Neural cell (in vitro differentiated cells): ENCODE data around the gene RIPPLY1.

Source experiments
- POLR2AphosphoS5 ChIP-seq: IDR thresholded peaks from 2 replicates; pipeline ENCODE4 v1.6.1; 2012
- TAF1 ChIP-seq: IDR thresholded peaks from 2 replicates; pipeline ENCODE4 v1.6.1; 2012; ENCODE audit warnings: low read depth
- TF ChIP-seq, protein P1 (sequence below): fragments of 450-650 bp; IDR thresholded peaks from 2 replicates; pipeline ENCODE4 v1.5.1; 2014; ENCODE audit warnings: antibody characterized with exemption, mild to moderate bottlenecking, moderate library complexity; ENCODE audit not compliant: poor library complexity, severe bottlenecking

DNA sequence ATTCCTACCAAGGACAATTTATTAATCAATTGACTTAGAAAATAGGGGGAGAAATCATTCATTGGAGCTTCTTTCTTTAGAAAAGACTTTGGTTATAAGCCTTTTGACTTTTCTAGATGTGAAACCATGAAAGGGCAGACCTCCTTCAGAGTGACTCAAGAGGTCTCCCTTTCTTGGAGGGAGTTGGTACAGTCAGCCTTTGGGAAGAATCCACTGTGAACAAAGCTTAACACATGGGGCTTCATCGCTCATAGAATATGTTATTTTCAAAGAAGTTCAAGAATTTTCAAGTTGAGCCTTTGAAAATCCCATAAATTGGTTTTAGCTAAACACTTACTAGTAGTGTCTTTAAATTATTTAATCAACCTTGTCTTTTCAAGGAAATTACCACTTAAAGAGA is 28.0 kb downstream of the RIPPLY1 start:
- TF ChIP-seq POLR2AphosphoS5: no peak
- TF ChIP-seq, protein P1, sequence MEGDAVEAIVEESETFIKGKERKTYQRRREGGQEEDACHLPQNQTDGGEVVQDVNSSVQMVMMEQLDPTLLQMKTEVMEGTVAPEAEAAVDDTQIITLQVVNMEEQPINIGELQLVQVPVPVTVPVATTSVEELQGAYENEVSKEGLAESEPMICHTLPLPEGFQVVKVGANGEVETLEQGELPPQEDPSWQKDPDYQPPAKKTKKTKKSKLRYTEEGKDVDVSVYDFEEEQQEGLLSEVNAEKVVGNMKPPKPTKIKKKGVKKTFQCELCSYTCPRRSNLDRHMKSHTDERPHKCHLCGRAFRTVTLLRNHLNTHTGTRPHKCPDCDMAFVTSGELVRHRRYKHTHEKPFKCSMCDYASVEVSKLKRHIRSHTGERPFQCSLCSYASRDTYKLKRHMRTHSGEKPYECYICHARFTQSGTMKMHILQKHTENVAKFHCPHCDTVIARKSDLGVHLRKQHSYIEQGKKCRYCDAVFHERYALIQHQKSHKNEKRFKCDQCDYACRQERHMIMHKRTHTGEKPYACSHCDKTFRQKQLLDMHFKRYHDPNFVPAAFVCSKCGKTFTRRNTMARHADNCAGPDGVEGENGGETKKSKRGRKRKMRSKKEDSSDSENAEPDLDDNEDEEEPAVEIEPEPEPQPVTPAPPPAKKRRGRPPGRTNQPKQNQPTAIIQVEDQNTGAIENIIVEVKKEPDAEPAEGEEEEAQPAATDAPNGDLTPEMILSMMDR: no peak
- no peak for TF ChIP-seq TAF1
